22Rv1 (cell line): ENCODE results near the gene WBP2.

Source experiments
- CTCF ChIP-seq: fragments of 450-650 bp; IDR thresholded peaks from 2 replicates; pipeline ENCODE4 v1.5.1; 2017; ENCODE audit warnings: mild to moderate bottlenecking
- ZFX ChIP-seq: fragments of 450-650 bp; IDR thresholded peaks from 2 replicates; pipeline ENCODE4 v1.6.1; 2017; ENCODE audit warnings: antibody characterized with exemption, borderline replicate concordance

- TF ChIP-seq CTCF (no peak), ZFX (no peak)
Measured at GRCh38 chr17:75819678-75820077, 35.5 kb downstream of the WBP2 start.
